Prostate gland (tissue), 2 donors: Measurements from ENCODE around the gene GALNTL6.

Source experiments
- POLR2A ChIP-seq: fragments of 450-650 bp; IDR thresholded peaks from one replicate; pipeline ENCODE4 v1.6.1; 2016; ENCODE audit warnings: antibody characterized with exemption, mild to moderate bottlenecking
- POLR2AphosphoS5 ChIP-seq: sonication (generic); formaldehyde crosslinking; IDR thresholded peaks from one replicate; pipeline ENCODE4 v1.6.1; 2017; ENCODE audit warnings: antibody characterized with exemption
- TF ChIP-seq, protein P1 (sequence below), 4 experiments: fragments of 200-600 bp in 2 of 4; fragments of 450-650 bp in 2 of 4; sonication (generic) in 2 of 4; IDR thresholded peaks; 1 replicate in 3 of 4; 2 replicates in 1 of 4; pipeline ENCODE4 v1.5.1; 2016 to 2019; ENCODE audit warnings: antibody characterized with exemption in 4 of 4, mild to moderate bottlenecking in 2 of 4, moderate library complexity in 2 of 4

- TF ChIP-seq, protein P1, sequence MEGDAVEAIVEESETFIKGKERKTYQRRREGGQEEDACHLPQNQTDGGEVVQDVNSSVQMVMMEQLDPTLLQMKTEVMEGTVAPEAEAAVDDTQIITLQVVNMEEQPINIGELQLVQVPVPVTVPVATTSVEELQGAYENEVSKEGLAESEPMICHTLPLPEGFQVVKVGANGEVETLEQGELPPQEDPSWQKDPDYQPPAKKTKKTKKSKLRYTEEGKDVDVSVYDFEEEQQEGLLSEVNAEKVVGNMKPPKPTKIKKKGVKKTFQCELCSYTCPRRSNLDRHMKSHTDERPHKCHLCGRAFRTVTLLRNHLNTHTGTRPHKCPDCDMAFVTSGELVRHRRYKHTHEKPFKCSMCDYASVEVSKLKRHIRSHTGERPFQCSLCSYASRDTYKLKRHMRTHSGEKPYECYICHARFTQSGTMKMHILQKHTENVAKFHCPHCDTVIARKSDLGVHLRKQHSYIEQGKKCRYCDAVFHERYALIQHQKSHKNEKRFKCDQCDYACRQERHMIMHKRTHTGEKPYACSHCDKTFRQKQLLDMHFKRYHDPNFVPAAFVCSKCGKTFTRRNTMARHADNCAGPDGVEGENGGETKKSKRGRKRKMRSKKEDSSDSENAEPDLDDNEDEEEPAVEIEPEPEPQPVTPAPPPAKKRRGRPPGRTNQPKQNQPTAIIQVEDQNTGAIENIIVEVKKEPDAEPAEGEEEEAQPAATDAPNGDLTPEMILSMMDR (IDR thresholded peaks at IDR 0.05), result no peak
- TF ChIP-seq POLR2AphosphoS5 (no peak), POLR2A (no peak)
These were observed 340.5 kb downstream of the GALNTL6 start for GRCh38 chr4:172153719-172154118.
